Caco-2 (cell line): ENCODE results near the gene OR51A4. TPM values are rescaled to one million over a fixed set of nuclear protein-coding genes. Genes with fewer than 3 reads are reported as not detected.

ENCODE experiments used
- Bru-seq: library from RNA; stranded (reverse); fragments of 400-500 nt; gene quantifications from one replicate; lab custom pipeline; 2021; lab: Mats Ljungman, UMichigan
- BruChase-seq, 2 experiments: library from RNA; stranded (reverse); fragments of 400-500 nt; gene quantifications; one replicate each; lab custom pipeline; 2021; lab: Mats Ljungman, UMichigan
- BruUV-seq: library from RNA; stranded (reverse); fragments of 400-500 nt; replicated peaks from 2 replicates; lab custom pipeline; 2021; lab: Mats Ljungman, UMichigan
- CTCF ChIA-PET: fragments of 300-600 bp; sonication (Branson Sonifier 250); formaldehyde crosslinking; loops from one replicate; lab custom pipeline; 2022; ENCODE audit warnings: antibody characterized with exemption; lab: Charles Lee
- POLR2A ChIA-PET: fragments of 300-600 bp; sonication (Branson Sonifier 250); formaldehyde crosslinking; loops from one replicate; lab custom pipeline; 2022; ENCODE audit warnings: antibody characterized with exemption; lab: Charles Lee
- DNase-seq, 2 experiments: peaks; one replicate each; pipeline versions ENCODE4 v3.0.0 to v3.0.0-alpha.2; 2020 to 2022
- H3K27me3 ChIP-seq: replicated peaks from 2 replicates; pipeline ENCODE4 v1.6.0; 2011; ENCODE audit warnings: low read length; ENCODE audit not compliant: control insufficient read depth, insufficient read depth
- H3K36me3 ChIP-seq: 2 replicates; pipeline ENCODE4 v1.5.1; 2011; ENCODE audit warnings: low read length; ENCODE audit not compliant: control insufficient read depth, insufficient read depth
- H3K4me1 ChIP-seq: fragments of 250-450 bp; sonication (Bioruptor Pico); 2 replicates; pipeline ENCODE4 v1.5.1; 2020; ENCODE audit warnings: mild to moderate bottlenecking
- H3K4me3 ChIP-seq: 2 replicates; pipeline ENCODE4 v1.5.1; 2011; ENCODE audit warnings: low read depth, mild to moderate bottlenecking, control low read depth, low read length
- H3K9me3 ChIP-seq: fragments of 250-450 bp; sonication (Bioruptor Pico); 2 replicates; pipeline ENCODE4 v1.5.1; 2020; ENCODE audit warnings: mild to moderate bottlenecking, moderate library complexity
- H3K27ac Mint-ChIP-seq: one replicate; pipeline ENCODE4 v1.8.0; 2022; ENCODE audit warnings: mixed read lengths; ENCODE audit not compliant: unreplicated experiment
- H3K27me3 Mint-ChIP-seq: one replicate; pipeline ENCODE4 v1.8.0; 2022; ENCODE audit warnings: mixed read lengths; ENCODE audit not compliant: insufficient read depth, unreplicated experiment
- H3K36me3 Mint-ChIP-seq: one replicate; pipeline ENCODE4 v1.8.0; 2022; ENCODE audit warnings: mild to moderate bottlenecking, mixed read lengths; ENCODE audit not compliant: insufficient read depth, unreplicated experiment
- H3K4me1 Mint-ChIP-seq: one replicate; pipeline ENCODE4 v1.8.0; 2022; ENCODE audit warnings: low read depth, mixed read lengths; ENCODE audit not compliant: unreplicated experiment
- H3K4me3 Mint-ChIP-seq: one replicate; pipeline ENCODE4 v1.8.0; 2022; ENCODE audit warnings: mild to moderate bottlenecking, moderate library complexity, mixed read lengths; ENCODE audit not compliant: unreplicated experiment
- H3K9me3 Mint-ChIP-seq: one replicate; pipeline ENCODE4 v1.8.0; 2022; ENCODE audit warnings: mixed read lengths; ENCODE audit not compliant: unreplicated experiment
- CTCF ChIP-seq, 2 experiments: fragments of 200-600 bp in 1 of 2; IDR thresholded peaks; 1 replicate in 1 of 2; 2 replicates in 1 of 2; pipeline versions ENCODE4 v1.5.1 to v1.8.0; 2011 to 2022; ENCODE audit warnings: antibody characterized with exemption in 1 of 2, control low read depth in 1 of 2, inconsistent platforms in 1 of 2, low read depth in 1 of 2, low read length in 1 of 2, mild to moderate bottlenecking in 1 of 2, moderate library complexity in 1 of 2; ENCODE audit not compliant: insufficient read depth in 1 of 2, severe bottlenecking in 1 of 2, unreplicated experiment in 1 of 2
- intact Hi-C: fragments of 100-400 bp; cut with micrococcal nuclease; formaldehyde crosslinking; loops from one replicate; pipeline ENCODE4 v1.10.0; 2022; ENCODE audit not compliant: unreplicated experiment
- long read RNA-seq: library from polyadenylated mRNA; stranded (forward); transcript quantifications from one replicate; pipeline ENCODE4 v2.0.0, GENCODE V29; 2022
- total RNA-seq: library from RNA; stranded (reverse); gene quantifications from 2 replicates; pipeline ENCODE4 v1.2.3, GENCODE V29; 2022

The OR51A4 gene
- total RNA-seq: not detected in 2 replicates
- not detected for Bru-seq, nascent RNA
- BruChase-seq, experiment 1, labeled RNA remaining after a 2-hour chase: not detected
- BruChase-seq, experiment 2, labeled RNA remaining after a 6-hour chase: not detected
- long read RNA-seq: 0 reads

- no peaks in the 10 kb centered on the region for H3K9me3 Mint-ChIP-seq
- intact Hi-C loops: no loop called here
- Histone ChIP-seq H3K36me3 (no peaks in the 10 kb centered on the region), H3K9me3 (no peaks in the 10 kb centered on the region), H3K27me3 (no peaks in the 10 kb centered on the region), H3K4me1 (no peaks in the 10 kb centered on the region), H3K4me3 (no peak within 1 kb of the TSS)
- no peak for TF ChIP-seq CTCF (IDR thresholded peaks at IDR 0.05; ENCODE audit: insufficient read depth in 1 of 2, low read depth in 1 of 2, low read length in 1 of 2, severe bottlenecking in 1 of 2, unreplicated experiment in 1 of 2)
- ChIA-PET CTCF (no interaction called here), POLR2A (no interaction called here)
- H3K36me3 Mint-ChIP-seq: no peaks in the 10 kb centered on the region
- DNase-seq: no peak
- no peaks in the 10 kb centered on the region for H3K4me1 Mint-ChIP-seq
- BruUV-seq: no TSS peak
- H3K4me3 Mint-ChIP-seq: no peak within 1 kb of the TSS
- peaks cover 5% of the 10 kb centered on the region for H3K27me3 Mint-ChIP-seq
- no peak within 1 kb of the TSS for H3K27ac Mint-ChIP-seq
Observed at GRCh38 chr11:4947505-4947904, at the start of gene OR51A4. OR51A4 (minus strand) TSS chr11:4947605; CDS start chr11:4947100, 505 bp downstream.

GRCh38 chr11:4994551-4994950 is 47.1 kb upstream of the OR51A4 start, which contains the start of gene OR51L1:
OR51L1 (plus strand) TSS chr11:4994851; CDS start chr11:4998983, 4,132 bp downstream.
- Mint-ChIP-seq H3K27ac (no peak within 1 kb of the TSS), H3K9me3 (no peaks in the 10 kb centered on the region), H3K27me3 (peaks cover 7% of the 10 kb centered on the region), H3K36me3 (no peaks in the 10 kb centered on the region), H3K4me3 (no peak within 1 kb of the TSS), H3K4me1 (no peaks in the 10 kb centered on the region)
- Histone ChIP-seq H3K4me3 (no peak within 1 kb of the TSS), H3K4me1 (no peaks in the 10 kb centered on the region), H3K36me3 (no peaks in the 10 kb centered on the region), H3K9me3 (no peaks in the 10 kb centered on the region), H3K27me3 (no peaks in the 10 kb centered on the region)
- ChIA-PET CTCF (no interaction called here), POLR2A (no interaction called here)
- TF ChIP-seq CTCF (IDR thresholded peaks at IDR 0.05; ENCODE audit: insufficient read depth in 1 of 2, low read depth in 1 of 2, low read length in 1 of 2, severe bottlenecking in 1 of 2, unreplicated experiment in 1 of 2): no peak
- BruUV-seq: no TSS peak
- intact Hi-C loops: no loop called here
- no peak for DNase-seq

GRCh38 chr11:4991060-4991459 is 43.7 kb upstream of the OR51A4 start:
- Histone ChIP-seq H3K4me3 (no peak overlapping the region), H3K9me3 (no peaks in the 10 kb centered on the region), H3K27me3 (no peaks in the 10 kb centered on the region), H3K4me1 (no peaks in the 10 kb centered on the region), H3K36me3 (no peaks in the 10 kb centered on the region)
- H3K4me3 Mint-ChIP-seq: no peak overlapping the region
- no peaks in the 10 kb centered on the region for H3K9me3 Mint-ChIP-seq
- intact Hi-C loops: no loop called here
- BruUV-seq: no TSS peak
- no peaks in the 10 kb centered on the region for H3K36me3 Mint-ChIP-seq
- peaks cover 8% of the 10 kb centered on the region for H3K27me3 Mint-ChIP-seq
- H3K4me1 Mint-ChIP-seq: no peaks in the 10 kb centered on the region
- DNase-seq: no peak
- ChIA-PET POLR2A (no interaction called here), CTCF (interaction anchor here (0.7 to 1.4 kb wide), 4 partner anchors 203 to 383 kb away, joined by 3 to 8 read pairs (median 3); partner anchors contain the start of genes OR51D1, OR51E2 and TRIM68)
- TF ChIP-seq CTCF (IDR thresholded peaks at IDR 0.05; ENCODE audit: insufficient read depth in 1 of 2, low read depth in 1 of 2, low read length in 1 of 2, severe bottlenecking in 1 of 2, unreplicated experiment in 1 of 2): peak; percentile 22 to 65
- H3K27ac Mint-ChIP-seq: no peak overlapping the region
